Esophagus muscularis mucosa (tissue), 3 donors: Measurements from ENCODE around the gene FBXW5.

Source experiments
- POLR2A ChIP-seq: fragments of 450-650 bp; IDR thresholded peaks from one replicate; pipeline ENCODE4 v1.6.1; 2017; ENCODE audit warnings: antibody characterized with exemption, moderate library complexity, mild to moderate bottlenecking, low read depth
- POLR2AphosphoS5 ChIP-seq, 2 donors: sonication (generic); formaldehyde crosslinking; IDR thresholded peaks; one replicate each; pipeline ENCODE4 v1.6.1; 2017; ENCODE audit warnings: antibody characterized with exemption in 2 of 2
- TF ChIP-seq, protein P1 (sequence below), 3 experiments: fragments of 200-600 bp in 2 of 3; fragments of 450-650 bp in 1 of 3; sonication (generic) in 2 of 3; IDR thresholded peaks; one replicate each; pipeline ENCODE4 v1.5.1; 2017 to 2019; ENCODE audit warnings: antibody characterized with exemption in 3 of 3, mild to moderate bottlenecking in 2 of 3, moderate library complexity in 1 of 3

DNA sequence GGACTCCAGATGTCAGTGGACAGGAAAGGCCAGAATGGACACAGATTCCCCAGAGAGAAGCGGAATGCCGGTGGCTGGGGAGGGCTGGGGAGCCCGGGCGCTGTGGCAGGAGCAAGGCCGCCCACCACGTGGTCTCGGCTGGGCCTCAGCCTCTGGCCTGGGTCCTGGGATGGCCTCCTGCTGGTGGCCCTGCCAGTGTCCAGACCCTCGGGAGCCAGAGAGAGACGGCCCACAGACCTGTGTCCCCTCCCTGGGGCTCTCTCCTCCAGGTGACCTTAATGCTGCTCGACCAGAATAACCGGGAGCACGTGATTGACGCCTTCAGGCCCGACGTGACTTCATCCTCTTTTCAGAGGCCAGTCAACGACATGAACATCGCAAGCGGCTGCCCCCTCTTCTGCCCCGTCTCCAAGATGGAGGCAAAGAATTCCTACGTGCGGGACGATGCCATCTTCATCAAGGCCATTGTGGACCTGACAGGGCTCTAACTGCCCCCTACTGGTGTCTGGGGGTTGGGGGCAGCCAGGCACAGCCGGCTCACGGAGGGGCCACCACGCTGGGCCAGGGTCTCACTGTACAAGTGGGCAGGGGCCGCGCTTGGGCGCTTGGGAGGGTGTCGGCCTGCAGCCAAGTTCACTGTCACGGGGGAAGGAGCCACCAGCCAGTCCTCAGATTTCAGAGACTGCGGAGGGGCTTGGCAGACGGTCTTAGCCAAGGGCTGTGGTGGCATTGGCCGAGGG, 19.0 kb downstream of the FBXW5 start:
- TF ChIP-seq, protein P1, sequence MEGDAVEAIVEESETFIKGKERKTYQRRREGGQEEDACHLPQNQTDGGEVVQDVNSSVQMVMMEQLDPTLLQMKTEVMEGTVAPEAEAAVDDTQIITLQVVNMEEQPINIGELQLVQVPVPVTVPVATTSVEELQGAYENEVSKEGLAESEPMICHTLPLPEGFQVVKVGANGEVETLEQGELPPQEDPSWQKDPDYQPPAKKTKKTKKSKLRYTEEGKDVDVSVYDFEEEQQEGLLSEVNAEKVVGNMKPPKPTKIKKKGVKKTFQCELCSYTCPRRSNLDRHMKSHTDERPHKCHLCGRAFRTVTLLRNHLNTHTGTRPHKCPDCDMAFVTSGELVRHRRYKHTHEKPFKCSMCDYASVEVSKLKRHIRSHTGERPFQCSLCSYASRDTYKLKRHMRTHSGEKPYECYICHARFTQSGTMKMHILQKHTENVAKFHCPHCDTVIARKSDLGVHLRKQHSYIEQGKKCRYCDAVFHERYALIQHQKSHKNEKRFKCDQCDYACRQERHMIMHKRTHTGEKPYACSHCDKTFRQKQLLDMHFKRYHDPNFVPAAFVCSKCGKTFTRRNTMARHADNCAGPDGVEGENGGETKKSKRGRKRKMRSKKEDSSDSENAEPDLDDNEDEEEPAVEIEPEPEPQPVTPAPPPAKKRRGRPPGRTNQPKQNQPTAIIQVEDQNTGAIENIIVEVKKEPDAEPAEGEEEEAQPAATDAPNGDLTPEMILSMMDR (IDR thresholded peaks at IDR 0.05), result no peak
- TF ChIP-seq POLR2A (no peak), POLR2AphosphoS5 (IDR thresholded peaks at IDR 0.05) (no peak)
